Activated naive CD4-positive, alpha-beta T cell (primary cell): ENCODE data around the gene WNT7B.

Experiments used
- DNase-seq, 4 experiments: peaks; one replicate each; lab custom pipeline; 2025; lab: John Stamatoyannopoulos, UW

WNT7B gene

GRCh38 chr22:45953178-45953577, 23.8 kb downstream of the WNT7B start:
- DNase-seq: no peak

GRCh38 chr22:45952553-45952952, 24.4 kb downstream of the WNT7B start:
- no peak for DNase-seq

DNA sequence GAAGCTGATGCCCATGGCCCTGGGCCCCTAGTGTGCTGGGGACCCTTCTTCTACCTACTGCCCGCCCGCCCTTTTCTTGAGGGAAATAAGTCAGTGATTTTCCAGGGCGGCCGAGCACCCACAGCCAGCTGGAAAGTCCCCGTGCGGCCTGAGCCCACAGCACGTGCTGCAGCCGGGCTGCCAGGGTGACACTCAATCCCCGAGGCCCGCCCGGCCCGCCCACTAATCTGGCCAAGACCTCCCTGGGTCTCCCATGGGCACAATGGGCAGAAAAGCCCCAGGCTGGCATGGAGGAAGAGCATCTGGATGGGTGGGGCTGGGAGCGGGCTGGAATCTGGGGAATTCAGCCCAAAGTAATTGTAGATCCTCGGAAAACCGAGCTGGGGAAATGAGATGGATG, 24.8 kb downstream of the WNT7B start:
- no peak for DNase-seq

DNA sequence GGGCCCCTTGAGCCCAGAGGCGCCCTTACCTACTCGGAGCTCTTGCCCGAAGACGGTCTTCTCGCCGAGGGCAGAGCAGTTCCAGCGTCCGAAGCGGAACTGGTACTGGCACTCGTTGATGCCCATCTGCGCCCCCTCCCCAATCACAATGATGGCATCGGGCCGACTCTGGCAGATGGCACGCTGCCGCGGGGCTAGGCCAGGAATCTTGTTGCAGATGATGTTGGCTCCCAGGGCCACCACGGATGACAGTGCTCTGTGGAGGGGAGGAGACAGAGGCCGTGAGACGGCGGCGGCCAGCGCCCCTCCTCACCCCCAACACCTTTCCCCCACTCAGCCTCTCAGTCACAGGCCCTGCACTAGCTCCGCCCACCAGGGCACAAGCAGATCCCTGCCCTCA, 27.1 kb downstream of the WNT7B start:
- DNase-seq: no peak

DNA sequence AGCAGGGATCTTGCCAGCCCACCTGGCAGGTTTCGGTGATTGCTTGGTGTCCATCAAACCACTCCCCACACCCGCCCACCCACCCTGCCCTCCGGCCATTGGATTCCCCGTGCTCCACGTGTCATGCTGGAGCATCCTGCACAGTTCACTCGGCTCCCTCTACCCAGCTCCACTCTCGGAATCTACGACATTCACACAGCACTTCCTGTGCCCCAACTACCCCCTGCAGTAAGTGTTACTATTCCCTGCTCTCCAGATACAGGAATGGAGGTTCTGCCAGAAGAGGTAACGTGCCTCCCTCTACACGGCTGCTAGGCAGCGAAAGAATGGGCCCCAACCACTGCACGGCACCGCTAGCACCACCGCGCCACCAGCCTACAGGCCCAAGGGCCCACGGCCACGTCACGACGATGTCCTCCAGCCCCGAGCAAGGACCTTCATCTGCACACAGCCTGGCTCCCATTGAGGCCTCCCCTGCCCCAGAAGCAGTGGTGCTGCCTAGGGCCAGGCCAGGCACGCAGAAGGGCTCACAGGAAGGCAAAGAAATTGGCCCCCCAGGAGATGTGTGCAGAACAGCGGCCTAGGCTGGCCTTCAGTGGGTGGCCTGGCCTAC, 27.6 kb downstream of the WNT7B start:
- DNase-seq: no peak

- DNase-seq: no peak
Observed at GRCh38 chr22:45948081-45948648, 28.8 kb downstream of the WNT7B start.

- no peak for DNase-seq
Observed at GRCh38 chr22:45946805-45947600, 30.0 kb downstream of the WNT7B start.

- DNase-seq: no peak
Observed at GRCh38 chr22:45945621-45946106, 31.3 kb downstream of the WNT7B start.

GRCh38 chr22:45942787-45943493, 34.0 kb downstream of the WNT7B start:
- DNase-seq: no peak

- DNase-seq: no peak
Observed at GRCh38 chr22:45942344-45942743, 34.6 kb downstream of the WNT7B start.

DNA sequence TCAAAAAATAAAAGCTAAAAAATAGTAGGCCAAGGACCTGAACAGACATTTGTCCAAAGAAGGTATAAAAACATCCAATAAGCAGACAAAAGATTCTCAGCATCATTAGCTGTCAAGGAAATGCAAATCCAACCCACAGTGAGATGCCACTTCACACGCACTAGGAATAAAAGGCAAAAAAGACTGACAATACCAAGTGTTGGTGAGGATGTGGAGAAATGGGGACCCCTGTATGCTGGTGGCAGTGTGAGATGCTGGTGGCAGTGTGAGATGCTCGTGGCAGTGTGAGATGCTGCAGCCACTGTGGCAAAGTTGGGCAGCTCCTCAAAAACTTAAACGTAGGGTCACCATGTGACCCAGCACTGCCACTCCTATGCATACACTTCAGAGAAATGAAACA, 38.0 kb downstream of the WNT7B start:
- DNase-seq: no peak

DNA sequence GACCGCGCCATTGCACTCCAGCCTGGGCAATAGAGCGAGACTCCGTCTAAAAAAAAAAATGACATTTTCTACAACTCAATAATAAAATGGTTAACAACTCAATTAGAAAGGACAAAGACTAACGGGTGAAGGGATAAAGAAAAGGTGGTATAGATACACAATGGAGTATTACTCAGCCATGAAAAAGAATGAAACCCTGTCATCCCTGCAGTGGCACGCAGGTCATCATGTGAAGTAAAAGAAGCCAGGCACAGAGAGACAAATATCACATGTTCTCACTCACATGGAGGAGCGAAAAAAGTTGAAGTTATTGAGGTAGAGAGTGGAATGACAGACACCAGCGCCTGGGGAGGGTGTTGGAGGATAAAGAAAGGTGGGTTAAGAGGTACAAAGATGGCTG, 39.0 kb downstream of the WNT7B start:
- DNase-seq: no peak

GRCh38 chr22:45935573-45935972, 41.4 kb downstream of the WNT7B start:
- DNase-seq: no peak

DNA sequence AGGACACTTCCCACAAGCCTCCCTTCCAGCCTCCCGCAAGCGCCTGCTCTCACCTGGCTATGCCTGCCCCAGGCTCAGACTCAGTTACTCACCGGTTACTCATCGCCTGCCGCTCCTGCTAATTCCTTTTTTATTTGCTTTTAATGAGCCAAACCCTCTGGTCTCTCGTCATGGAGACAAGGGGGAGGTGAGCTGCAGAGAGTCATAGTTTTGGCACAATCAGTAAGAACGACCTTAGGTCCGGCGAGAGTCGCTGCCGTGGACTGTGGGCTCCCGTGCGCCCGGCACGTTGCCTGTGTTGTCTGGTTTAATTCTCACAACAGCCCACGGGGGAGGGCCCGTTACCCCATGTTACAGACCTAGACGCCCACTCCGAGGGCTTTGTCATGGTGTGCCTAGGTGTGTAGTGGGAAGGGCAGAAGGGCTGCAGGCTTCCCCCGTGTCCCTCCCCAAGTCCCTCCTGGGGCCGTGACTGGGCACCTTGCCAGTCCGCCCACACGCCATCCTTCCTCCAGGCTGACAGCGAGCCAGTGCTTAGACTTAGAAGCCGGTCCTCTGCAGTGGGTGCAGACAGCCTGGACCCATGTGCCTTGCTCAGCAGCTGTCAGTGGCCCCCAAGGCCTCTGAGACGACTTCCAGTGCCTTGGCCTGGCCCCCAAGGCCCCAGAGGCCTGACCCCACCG, 42.2 kb downstream of the WNT7B start:
- no peak for DNase-seq

DNA sequence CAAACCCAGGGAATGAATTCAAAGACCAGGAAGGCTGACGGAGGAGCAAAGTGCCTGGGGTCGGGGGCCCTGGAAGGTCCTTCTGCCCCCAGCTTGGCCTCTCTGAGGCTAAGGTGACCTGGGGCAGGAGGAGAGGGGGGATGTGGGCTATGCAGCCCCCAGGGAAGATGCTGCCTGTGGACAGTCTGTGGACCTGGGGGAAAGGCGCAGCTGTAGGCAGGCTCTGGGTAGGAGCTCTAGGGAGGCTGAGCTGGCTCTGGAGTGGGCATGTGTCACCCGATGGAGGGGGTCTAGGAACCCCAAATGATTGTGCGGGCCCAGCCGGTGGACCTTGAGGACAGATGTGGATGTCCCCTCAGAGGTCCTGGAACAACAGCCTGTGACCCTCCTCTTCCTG, 42.8 kb downstream of the WNT7B start:
- DNase-seq: no peak

- no peak for DNase-seq
Observed at GRCh38 chr22:45933506-45934167, 43.3 kb downstream of the WNT7B start.

GRCh38 chr22:45932071-45932470, 44.9 kb downstream of the WNT7B start:
- no peak for DNase-seq

- no peak for DNase-seq
Observed at GRCh38 chr22:45931042-45931441, 45.9 kb downstream of the WNT7B start.

- DNase-seq: no peak
Observed at GRCh38 chr22:45930324-45930723, 46.6 kb downstream of the WNT7B start.

DNA sequence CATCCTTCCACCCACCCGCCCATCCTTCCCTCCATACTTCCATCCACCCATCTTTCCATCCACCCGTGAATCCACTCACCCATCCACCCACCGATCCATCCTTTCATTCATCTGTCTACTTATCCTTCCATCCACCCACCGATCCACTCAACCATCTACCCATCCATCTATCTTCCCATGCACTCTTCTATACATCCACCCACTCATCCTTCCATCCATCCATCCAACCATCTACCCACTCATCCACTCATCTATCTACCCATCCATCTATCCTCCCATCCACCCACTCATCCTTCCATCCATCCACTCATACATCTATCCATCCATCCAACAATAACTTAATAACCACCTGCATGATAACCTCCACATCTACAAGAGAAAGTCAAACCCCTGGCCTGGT, 47.3 kb downstream of the WNT7B start:
- no peak for DNase-seq

GRCh38 chr22:45928726-45929368, 48.1 kb downstream of the WNT7B start:
- DNase-seq: no peak
